Measurements from ENCODE around the gene CDH4.

CDH4 gene

DNA sequence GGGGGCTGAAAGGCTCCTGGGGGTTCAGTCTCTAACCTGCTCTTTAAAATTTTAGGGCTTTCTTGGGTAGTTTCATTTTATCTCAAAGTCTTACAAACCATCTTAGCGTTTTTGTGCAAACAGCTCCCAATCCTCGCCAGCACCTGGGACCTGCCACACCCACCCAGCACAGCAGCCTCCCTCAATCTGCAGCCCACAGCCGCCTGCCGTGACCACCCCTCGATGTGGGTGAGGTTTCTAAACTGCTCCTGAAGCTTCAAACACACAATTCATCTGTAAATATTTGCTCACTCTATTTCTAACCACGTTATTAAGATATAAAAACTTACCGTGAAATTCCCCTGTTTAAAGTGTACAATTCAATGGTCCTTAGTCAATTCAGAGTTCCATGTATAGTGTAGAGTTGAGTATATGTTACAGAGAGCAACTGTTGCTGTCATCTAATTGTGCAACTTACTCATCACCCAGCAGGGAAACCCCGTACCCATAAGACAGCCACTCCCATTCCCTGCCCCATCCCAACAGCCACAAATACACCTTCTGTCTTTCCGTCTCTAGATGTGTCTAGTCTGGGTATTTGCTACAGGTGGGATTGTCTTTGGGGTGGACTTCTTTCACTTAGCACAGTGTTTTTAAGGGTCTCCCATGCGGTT is 432.6 kb downstream of the CDH4 start:
- TF ChIP-seq, protein P1, sequence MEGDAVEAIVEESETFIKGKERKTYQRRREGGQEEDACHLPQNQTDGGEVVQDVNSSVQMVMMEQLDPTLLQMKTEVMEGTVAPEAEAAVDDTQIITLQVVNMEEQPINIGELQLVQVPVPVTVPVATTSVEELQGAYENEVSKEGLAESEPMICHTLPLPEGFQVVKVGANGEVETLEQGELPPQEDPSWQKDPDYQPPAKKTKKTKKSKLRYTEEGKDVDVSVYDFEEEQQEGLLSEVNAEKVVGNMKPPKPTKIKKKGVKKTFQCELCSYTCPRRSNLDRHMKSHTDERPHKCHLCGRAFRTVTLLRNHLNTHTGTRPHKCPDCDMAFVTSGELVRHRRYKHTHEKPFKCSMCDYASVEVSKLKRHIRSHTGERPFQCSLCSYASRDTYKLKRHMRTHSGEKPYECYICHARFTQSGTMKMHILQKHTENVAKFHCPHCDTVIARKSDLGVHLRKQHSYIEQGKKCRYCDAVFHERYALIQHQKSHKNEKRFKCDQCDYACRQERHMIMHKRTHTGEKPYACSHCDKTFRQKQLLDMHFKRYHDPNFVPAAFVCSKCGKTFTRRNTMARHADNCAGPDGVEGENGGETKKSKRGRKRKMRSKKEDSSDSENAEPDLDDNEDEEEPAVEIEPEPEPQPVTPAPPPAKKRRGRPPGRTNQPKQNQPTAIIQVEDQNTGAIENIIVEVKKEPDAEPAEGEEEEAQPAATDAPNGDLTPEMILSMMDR (IDR thresholded peaks at IDR 0.05; ENCODE audit: borderline replicate concordance, control extremely low read depth, extremely low read depth, insufficient read depth, missing control alignments) = no peak
- in situ Hi-C loops (cut with MboI; ENCODE audit: low sequenced_read_pairs, unreplicated experiment) = no loop called here
- no peak for DNase-seq (ENCODE audit: low spot score)

DNA sequence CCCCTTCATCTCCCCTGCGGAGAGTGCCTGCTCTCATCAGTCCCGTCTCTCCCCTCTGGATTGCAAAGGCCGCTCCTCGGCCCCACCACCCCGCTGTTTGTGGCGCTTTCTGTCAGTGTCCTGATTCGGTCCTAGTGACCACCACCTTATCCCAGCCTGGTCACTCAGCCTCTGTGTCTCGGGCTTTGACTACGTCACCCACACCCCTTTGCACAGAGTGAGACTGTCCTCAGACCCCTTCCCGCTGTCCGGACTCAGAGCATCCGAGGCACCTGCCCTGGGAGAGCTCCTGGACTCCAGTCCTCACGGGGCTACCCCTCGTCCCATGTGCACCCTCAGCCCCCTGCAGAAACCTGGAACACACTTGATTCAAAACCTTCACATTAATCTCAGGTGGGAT is 433.4 kb downstream of the CDH4 start:
- no peak for DNase-seq (ENCODE audit: low spot score)
- in situ Hi-C loops (cut with MboI; ENCODE audit: low sequenced_read_pairs, unreplicated experiment) = no loop called here
- TF ChIP-seq, protein P1 (IDR thresholded peaks at IDR 0.05; ENCODE audit: borderline replicate concordance, control extremely low read depth, extremely low read depth, insufficient read depth, missing control alignments) = no peak

DNA sequence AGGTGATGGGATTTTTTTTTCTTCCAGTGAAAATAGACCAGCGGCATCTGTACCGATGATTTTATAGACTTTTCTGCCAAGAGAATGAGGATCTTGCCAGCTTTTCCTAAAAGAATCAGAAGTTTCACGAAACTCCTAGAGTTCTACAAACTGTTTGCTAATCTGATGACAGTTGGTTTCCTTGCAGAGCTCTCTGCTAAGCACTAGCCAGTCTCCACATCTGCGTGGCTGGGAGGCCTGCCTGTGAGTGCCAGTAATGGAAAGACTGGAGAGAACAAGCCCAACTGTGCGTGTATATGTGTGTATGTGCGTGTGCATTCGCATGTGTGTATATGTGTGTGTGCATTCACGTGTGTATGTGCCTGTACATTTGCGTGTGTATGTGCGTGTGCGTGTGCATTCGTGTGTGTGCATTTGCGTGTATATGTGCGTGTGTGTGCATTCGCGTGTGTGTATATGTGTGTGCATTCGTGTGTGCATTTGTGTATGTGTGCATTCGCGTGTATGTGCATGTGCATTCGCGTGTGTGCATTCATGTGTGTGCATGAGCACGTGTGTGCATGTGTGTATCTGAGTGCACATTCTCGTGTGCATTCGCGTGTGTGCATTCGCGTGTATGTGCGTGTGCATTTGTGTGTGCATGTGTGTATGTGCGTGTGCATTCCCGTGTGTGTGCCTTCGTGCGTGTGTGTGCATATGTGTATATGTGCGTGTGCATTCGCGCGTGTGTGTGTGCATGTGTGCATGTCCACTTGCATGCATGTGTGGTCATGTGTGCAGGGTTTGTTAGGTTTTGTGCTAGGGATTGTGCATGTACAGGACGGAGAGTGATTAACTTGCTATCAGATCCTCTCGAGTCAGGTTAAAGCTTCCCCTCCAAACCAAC is 434.2 kb downstream of the CDH4 start:
- TF ChIP-seq, protein P1 (IDR thresholded peaks at IDR 0.05; ENCODE audit: borderline replicate concordance, control extremely low read depth, extremely low read depth, insufficient read depth, missing control alignments) = no peak
- in situ Hi-C loops (cut with MboI; ENCODE audit: low sequenced_read_pairs, unreplicated experiment) = no loop called here
- no peak for DNase-seq (ENCODE audit: low spot score)

DNA sequence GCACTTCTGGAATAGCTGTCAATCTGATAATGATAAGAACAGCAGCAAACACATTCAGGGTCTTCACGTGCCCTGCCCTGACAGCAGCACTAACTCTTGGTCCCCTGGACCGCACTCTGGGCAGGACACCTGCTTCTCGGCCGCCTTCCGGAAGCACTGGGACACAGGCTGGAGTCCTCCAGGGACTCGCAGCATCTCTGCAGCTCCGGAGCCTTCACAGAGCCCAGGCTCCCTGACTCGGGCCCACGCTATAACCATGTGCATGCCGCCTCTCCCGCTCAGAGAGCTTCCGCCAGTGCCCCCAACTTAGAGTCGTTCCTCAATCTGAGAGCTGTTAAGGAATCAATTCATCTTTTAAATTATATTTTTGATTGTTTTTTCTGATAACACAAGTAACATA is 436.4 kb downstream of the CDH4 start:
- in situ Hi-C loops (cut with MboI; ENCODE audit: low sequenced_read_pairs, unreplicated experiment) = no loop called here
- DNase-seq (ENCODE audit: low spot score) = no peak
- TF ChIP-seq, protein P1 (IDR thresholded peaks at IDR 0.05; ENCODE audit: borderline replicate concordance, control extremely low read depth, extremely low read depth, insufficient read depth, missing control alignments) = no peak

- TF ChIP-seq, protein P1 (IDR thresholded peaks at IDR 0.05; ENCODE audit: borderline replicate concordance, control extremely low read depth, extremely low read depth, insufficient read depth, missing control alignments) = no peak
- in situ Hi-C loops (cut with MboI; ENCODE audit: low sequenced_read_pairs, unreplicated experiment) = no loop called here
- DNase-seq (ENCODE audit: low spot score) = no peak
Measured at GRCh38 chr20:61690150-61690549, 438.1 kb downstream of the CDH4 start.

DNA sequence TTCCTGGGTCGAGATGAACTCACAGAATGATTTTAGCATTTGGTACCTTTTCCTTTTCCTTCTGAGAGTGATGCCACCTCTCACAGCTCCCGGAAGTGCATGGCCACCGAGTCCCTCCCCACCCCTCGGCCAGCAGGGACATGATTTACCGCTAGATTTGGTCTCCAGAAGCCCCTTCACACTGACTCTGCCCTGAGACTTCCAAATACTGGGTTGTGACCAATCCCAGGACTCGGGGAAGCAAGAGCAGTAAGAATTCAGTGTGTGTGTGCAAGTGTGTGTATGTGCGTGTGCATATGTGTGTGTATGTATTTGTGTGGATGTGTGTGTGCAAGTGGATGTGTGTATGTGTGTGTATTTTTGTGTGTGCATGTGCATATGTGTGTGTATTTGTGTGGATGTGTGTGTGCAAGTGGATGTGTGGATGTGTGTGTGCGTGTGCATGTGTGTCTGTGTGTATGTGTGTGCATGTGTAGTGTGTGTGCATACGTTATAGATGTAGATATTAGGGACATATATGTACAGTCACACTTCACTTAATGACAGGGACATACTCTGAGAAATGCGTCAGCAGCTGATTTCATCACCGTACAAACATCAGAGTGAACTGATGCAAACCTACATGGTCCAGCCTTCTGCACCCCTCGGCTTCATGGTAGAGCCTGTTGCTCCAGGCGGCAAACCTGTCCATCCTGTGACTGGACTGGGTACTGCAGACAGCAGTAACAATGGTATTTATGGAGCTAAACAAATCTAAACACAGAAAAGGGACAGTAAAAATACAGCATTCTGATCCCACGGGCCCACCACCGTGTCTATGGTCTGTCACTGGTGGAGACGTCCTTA is 439.2 kb downstream of the CDH4 start:
- no peak for DNase-seq (ENCODE audit: low spot score)
- in situ Hi-C loops (cut with MboI; ENCODE audit: low sequenced_read_pairs, unreplicated experiment) = no loop called here
- TF ChIP-seq, protein P1 (IDR thresholded peaks at IDR 0.05; ENCODE audit: borderline replicate concordance, control extremely low read depth, extremely low read depth, insufficient read depth, missing control alignments) = no peak
